Naive thymus-derived CD4-positive, alpha-beta T cell (primary cell): ENCODE results near the gene KCNN3. TPM values are rescaled to one million over a fixed set of nuclear protein-coding genes. Genes with fewer than 3 reads are reported as not detected.

Source experiments
- ATAC-seq: fragments of 150-1000 bp; cut with Tn5 transposase; 2 replicates; pipeline ENCODE4 v1.10.0; 2021; ENCODE audit warnings: mild to moderate bottlenecking, moderate library complexity
- CTCF ChIA-PET: fragments of 350-600 bp; sonication (Branson Sonifier 250); formaldehyde crosslinking; loops from one replicate; lab custom pipeline; 2021; ENCODE audit warnings: antibody characterized with exemption; lab: Charles Lee
- POLR2A ChIA-PET: fragments of 350-600 bp; sonication (Branson Sonifier 250); formaldehyde crosslinking; loops from one replicate; lab custom pipeline; 2021; ENCODE audit warnings: antibody characterized with exemption, inconsistent platforms; lab: Charles Lee
- DNase-seq, 9 donors: peaks; one replicate each; pipeline versions ENCODE4 v3.0.0 to v3.0.0-alpha.2; 2020 to 2022; ENCODE audit warnings: mixed read lengths in 1 of 9
- H3K27ac ChIP-seq: one replicate; pipeline ENCODE4 v1.7.0; 2013; ENCODE audit warnings: mild to moderate bottlenecking, low read depth, low read length, moderate library complexity
- H3K27me3 ChIP-seq, 2 donors: one replicate each; pipeline ENCODE4 v1.7.0; 2013; ENCODE audit warnings: low read length in 2 of 2, mild to moderate bottlenecking in 2 of 2, moderate library complexity in 2 of 2; ENCODE audit not compliant: control insufficient read depth in 2 of 2, insufficient read depth in 2 of 2
- H3K36me3 ChIP-seq, 3 experiments: 1 replicate in 2 of 3; 2 replicates in 1 of 3; pipeline ENCODE4 v1.7.0; 2013; ENCODE audit warnings: low read length in 3 of 3, mild to moderate bottlenecking in 3 of 3, moderate library complexity in 1 of 3; ENCODE audit not compliant: insufficient read depth in 3 of 3, control insufficient read depth in 2 of 3
- H3K4me1 ChIP-seq, 2 donors: one replicate each; pipeline ENCODE4 v1.7.0; 2013; ENCODE audit warnings: low read length in 2 of 2, mild to moderate bottlenecking in 2 of 2, moderate library complexity in 1 of 2; ENCODE audit not compliant: control insufficient read depth in 2 of 2, insufficient read depth in 2 of 2
- H3K4me3 ChIP-seq: 2 replicates; pipeline ENCODE4 v1.7.0; 2013; ENCODE audit warnings: mild to moderate bottlenecking, low read length
- H3K9me3 ChIP-seq, 3 experiments: 1 replicate in 2 of 3; 2 replicates in 1 of 3; pipeline ENCODE4 v1.7.0; 2013; ENCODE audit warnings: low read length in 3 of 3; ENCODE audit not compliant: control insufficient read depth in 2 of 3
- H3K27ac Mint-ChIP-seq, 9 donors: one replicate each; pipeline ENCODE4 v1.8.0; 2020 to 2022; ENCODE audit warnings: mixed read lengths in 9 of 9, mild to moderate bottlenecking in 8 of 9, moderate library complexity in 5 of 9, inconsistent platforms in 2 of 9
- H3K27me3 Mint-ChIP-seq, 5 donors: one replicate each; pipeline ENCODE4 v1.8.0; 2021 to 2022; ENCODE audit warnings: mixed read lengths in 5 of 5, mild to moderate bottlenecking in 1 of 5
- H3K36me3 Mint-ChIP-seq, 5 donors: one replicate each; pipeline ENCODE4 v1.8.0; 2020 to 2022; ENCODE audit warnings: mixed read lengths in 5 of 5, mild to moderate bottlenecking in 3 of 5, inconsistent platforms in 1 of 5
- H3K4me1 Mint-ChIP-seq, 7 donors: one replicate each; pipeline ENCODE4 v1.8.0; 2020 to 2022; ENCODE audit warnings: mixed read lengths in 7 of 7, mild to moderate bottlenecking in 3 of 7, inconsistent platforms in 1 of 7
- H3K4me3 Mint-ChIP-seq, 10 donors: one replicate each; pipeline ENCODE4 v1.8.0; 2020 to 2022; ENCODE audit warnings: mild to moderate bottlenecking in 10 of 10, mixed read lengths in 10 of 10, moderate library complexity in 6 of 10, inconsistent platforms in 2 of 10
- H3K9me3 Mint-ChIP-seq, 11 donors: one replicate each; pipeline ENCODE4 v1.8.0; 2020 to 2022; ENCODE audit warnings: mixed read lengths in 11 of 11, mild to moderate bottlenecking in 4 of 11, inconsistent platforms in 1 of 11, moderate library complexity in 1 of 11
- intact Hi-C, 2 donors: fragments of 100-400 bp; cut with micrococcal nuclease; formaldehyde crosslinking; loops; one replicate each; pipeline ENCODE4 v1.15.1; 2023
- polyA plus RNA-seq, 2 donors: library from polyadenylated mRNA; unstranded; fragments of 300-500 nt; fragmentation: Illumina TruSeq; gene quantifications; one replicate each; pipeline ENCODE4 v1.2.3, GENCODE V29; 2021
- total RNA-seq, 6 experiments: library from RNA in 5 of 6; stranded (reverse) in 5 of 6; gene quantifications; 1 replicate in 5 of 6; 2 replicates in 1 of 6; pipeline ENCODE4 v1.2.3 and lab custom pipeline; 2021 to 2026

Gene KCNN3
- total and polyA plus RNA-seq, 7 experiments from 2014 or later: 0.05 to 0.29 (median 0.15) TPM; not detected in 3

- peaks cover 0 to 41% (median 6%) of the 10 kb centered on the region in 5 donors for H3K27me3 Mint-ChIP-seq
- Histone ChIP-seq H3K36me3 (no peaks in the 10 kb centered on the region), H3K27ac (no peak overlapping the region), H3K4me1 (no peaks in the 10 kb centered on the region), H3K4me3 (no peak overlapping the region), H3K9me3 (no peaks in the 10 kb centered on the region), H3K27me3 (peaks cover 0 to 4% of the 10 kb centered on the region in 2 donors)
- DNase-seq: no peak
- intact Hi-C loops: no loop called here
- CTCF ChIA-PET: interaction anchor here (1.3 to 1.5 kb wide), 2 partner anchors 12 to 14 kb away, joined by 3 to 5 read pairs; no protein-coding TSS in a partner anchor
- H3K27ac Mint-ChIP-seq: no peak overlapping the region
- H3K4me1 Mint-ChIP-seq: peaks cover 0 to 1% (median 0%) of the 10 kb centered on the region in 7 donors
- no peaks in the 10 kb centered on the region for H3K36me3 Mint-ChIP-seq
- no peak overlapping the region for H3K4me3 Mint-ChIP-seq
- peaks cover 0 to 1% (median 0%) of the 10 kb centered on the region in 11 donors for H3K9me3 Mint-ChIP-seq
- POLR2A ChIA-PET: interaction anchor here (0.6 kb wide), 1 partner anchor 272 kb away, joined by 3 read pairs; no protein-coding TSS in a partner anchor
- no peak for ATAC-seq
Observed at GRCh38 chr1:154802982-154803920, 66.8 kb downstream of the KCNN3 start.

- intact Hi-C loops: no loop called here
- ATAC-seq: no peak
- H3K27ac Mint-ChIP-seq: no peak overlapping the region
- no peak overlapping the region for H3K27ac ChIP-seq
- no peak for DNase-seq
- H3K4me1 Mint-ChIP-seq: peaks cover 0 to 1% (median 0%) of the 10 kb centered on the region in 7 donors
- H3K27me3 Mint-ChIP-seq: peaks cover 0 to 36% (median 0%) of the 10 kb centered on the region in 5 donors
- CTCF ChIA-PET: interaction anchor here (1.3 to 1.5 kb wide), 2 partner anchors 11 to 13 kb away, joined by 3 to 5 read pairs; no protein-coding TSS in a partner anchor
- H3K27me3 ChIP-seq: peaks cover 0 to 4% of the 10 kb centered on the region in 2 donors
- H3K4me3 ChIP-seq: no peak overlapping the region
- H3K9me3 Mint-ChIP-seq: peaks cover 0 to 1% (median 0%) of the 10 kb centered on the region in 11 donors
- H3K36me3 Mint-ChIP-seq: no peaks in the 10 kb centered on the region
- no peak overlapping the region for H3K4me3 Mint-ChIP-seq
- POLR2A ChIA-PET: interaction anchor here (0.6 to 0.8 kb wide), 2 partner anchors 11 to 272 kb away, joined by 3 read pairs; no protein-coding TSS in a partner anchor
- no peaks in the 10 kb centered on the region for H3K9me3 ChIP-seq
- no peaks in the 10 kb centered on the region for H3K4me1 ChIP-seq
- no peaks in the 10 kb centered on the region for H3K36me3 ChIP-seq
Observed at GRCh38 chr1:154802336-154802969, 67.6 kb downstream of the KCNN3 start.

- POLR2A ChIA-PET: interaction anchor here (0.8 kb wide), 1 partner anchor 10 kb away, joined by 3 read pairs; no protein-coding TSS in a partner anchor
- peaks cover 0 to 31% (median 0%) of the 10 kb centered on the region in 5 donors for H3K27me3 Mint-ChIP-seq
- Histone ChIP-seq H3K27ac (no peak overlapping the region), H3K4me1 (no peaks in the 10 kb centered on the region), H3K4me3 (no peak overlapping the region), H3K36me3 (no peaks in the 10 kb centered on the region), H3K27me3 (peaks cover 0 to 4% of the 10 kb centered on the region in 2 donors), H3K9me3 (no peaks in the 10 kb centered on the region)
- intact Hi-C loops: no loop called here
- no peak for ATAC-seq
- no peaks in the 10 kb centered on the region for H3K9me3 Mint-ChIP-seq
- no peak for DNase-seq
- peak overlapping the region in 1 of 9 donors; percentile 37 for H3K27ac Mint-ChIP-seq
- H3K4me1 Mint-ChIP-seq: peaks cover 0 to 1% (median 0%) of the 10 kb centered on the region in 7 donors
- H3K36me3 Mint-ChIP-seq: no peaks in the 10 kb centered on the region
- no peak overlapping the region for H3K4me3 Mint-ChIP-seq
- CTCF ChIA-PET: interaction anchor here (1.5 kb wide), 1 partner anchor 10 kb away, joined by 5 read pairs; no protein-coding TSS in a partner anchor
Observed at GRCh38 chr1:154801234-154802011, 68.7 kb downstream of the KCNN3 start.

- Mint-ChIP-seq H3K9me3 (peaks cover 0 to 3% (median 0%) of the 10 kb centered on the region in 11 donors), H3K4me3 (no peak overlapping the region), H3K36me3 (no peaks in the 10 kb centered on the region), H3K4me1 (peaks cover 0 to 4% (median 0%) of the 10 kb centered on the region in 7 donors), H3K27ac (no peak overlapping the region), H3K27me3 (peaks cover 0 to 20% (median 0%) of the 10 kb centered on the region in 5 donors)
- Histone ChIP-seq H3K36me3 (no peaks in the 10 kb centered on the region), H3K4me1 (no peaks in the 10 kb centered on the region), H3K4me3 (no peak overlapping the region), H3K27ac (no peak overlapping the region), H3K9me3 (no peaks in the 10 kb centered on the region), H3K27me3 (no peaks in the 10 kb centered on the region)
- POLR2A ChIA-PET: interaction anchor here (1.5 kb wide), 1 partner anchor 8 kb away, joined by 3 read pairs; no protein-coding TSS in a partner anchor
- intact Hi-C loops: no loop called here
- ATAC-seq: no peak
- no peak for DNase-seq
- CTCF ChIA-PET: no interaction called here
Observed at GRCh38 chr1:154799188-154799587, 70.9 kb downstream of the KCNN3 start.

GRCh38 chr1:154798645-154799044 lies 71.4 kb downstream of the KCNN3 start:
- Mint-ChIP-seq H3K36me3 (no peaks in the 10 kb centered on the region), H3K27me3 (peaks cover 0 to 21% (median 0%) of the 10 kb centered on the region in 5 donors), H3K27ac (no peak overlapping the region), H3K4me3 (no peak overlapping the region), H3K4me1 (peaks cover 0 to 10% (median 0%) of the 10 kb centered on the region in 7 donors), H3K9me3 (peaks cover 0 to 3% (median 0%) of the 10 kb centered on the region in 11 donors)
- H3K9me3 ChIP-seq: no peaks in the 10 kb centered on the region
- no peak overlapping the region for H3K4me3 ChIP-seq
- H3K27me3 ChIP-seq: no peaks in the 10 kb centered on the region
- no peak for DNase-seq
- ChIA-PET CTCF (no interaction called here), POLR2A (no interaction called here)
- H3K27ac ChIP-seq: no peak overlapping the region
- no peak for ATAC-seq
- intact Hi-C loops: no loop called here
- no peaks in the 10 kb centered on the region for H3K4me1 ChIP-seq
- H3K36me3 ChIP-seq: no peaks in the 10 kb centered on the region

- POLR2A ChIA-PET: interaction anchor here (0.6 kb wide), 1 partner anchor 68 kb away, joined by 3 read pairs; no protein-coding TSS in a partner anchor
- CTCF ChIA-PET: no interaction called here
- Mint-ChIP-seq H3K36me3 (no peaks in the 10 kb centered on the region), H3K9me3 (peaks cover 0 to 3% (median 0%) of the 10 kb centered on the region in 11 donors), H3K4me1 (peaks cover 7 to 18% (median 9%) of the 10 kb centered on the region in 7 donors), H3K27me3 (peaks cover 0 to 25% (median 0%) of the 10 kb centered on the region in 5 donors), H3K4me3 (no peak overlapping the region), H3K27ac (no peak overlapping the region)
- H3K4me3 ChIP-seq: no peak overlapping the region
- ATAC-seq (no peak), DNase-seq (no peak)
- intact Hi-C loops: no loop called here
- H3K4me1 ChIP-seq: peaks cover 4 to 8% of the 10 kb centered on the region in 2 donors
- no peaks in the 10 kb centered on the region for H3K9me3 ChIP-seq
- no peak overlapping the region for H3K27ac ChIP-seq
- H3K36me3 ChIP-seq: no peaks in the 10 kb centered on the region
- H3K27me3 ChIP-seq: no peaks in the 10 kb centered on the region
Observed at GRCh38 chr1:154797175-154797574, 72.9 kb downstream of the KCNN3 start.
